Left ventricle myocardium superior (tissue), 1 donor: ENCODE results near the gene GPHB5. TPM values are rescaled to one million over a fixed set of nuclear protein-coding genes. Genes with fewer than 3 reads are reported as not detected.

Source experiments
- ATAC-seq: fragments of 200-7000 bp; cut with Tn5 transposase; one replicate; pipeline ENCODE4 v1.9.1; 2020; ENCODE audit warnings: mild to moderate bottlenecking, moderate library complexity
- DNase-seq: peaks from one replicate; pipeline ENCODE4 v3.0.0-alpha.2; 2020
- intact Hi-C: fragments of 100-400 bp; cut with micrococcal nuclease; formaldehyde crosslinking; loops from one replicate; pipeline ENCODE4 v1.11.0; 2022
- total RNA-seq: library from RNA; stranded (reverse); fragmentation: NEBNext Ultra II Directional; extraction: Animal tissue kit (Norgen Biotek cat#: 25700); gene quantifications from one replicate; pipeline ENCODE4 v1.2.1, GENCODE V29; 2021
- donor health status: DM: no; HTN: yes; CAD: no; lungs with severe emphysema.

The GPHB5 gene
- total RNA-seq, 1 donor from 2014 or later: not detected

- ATAC-seq: peak; percentile 6
These were observed 45.6 kb downstream of the GPHB5 start for GRCh38 chr14:63273129-63273528.

DNA sequence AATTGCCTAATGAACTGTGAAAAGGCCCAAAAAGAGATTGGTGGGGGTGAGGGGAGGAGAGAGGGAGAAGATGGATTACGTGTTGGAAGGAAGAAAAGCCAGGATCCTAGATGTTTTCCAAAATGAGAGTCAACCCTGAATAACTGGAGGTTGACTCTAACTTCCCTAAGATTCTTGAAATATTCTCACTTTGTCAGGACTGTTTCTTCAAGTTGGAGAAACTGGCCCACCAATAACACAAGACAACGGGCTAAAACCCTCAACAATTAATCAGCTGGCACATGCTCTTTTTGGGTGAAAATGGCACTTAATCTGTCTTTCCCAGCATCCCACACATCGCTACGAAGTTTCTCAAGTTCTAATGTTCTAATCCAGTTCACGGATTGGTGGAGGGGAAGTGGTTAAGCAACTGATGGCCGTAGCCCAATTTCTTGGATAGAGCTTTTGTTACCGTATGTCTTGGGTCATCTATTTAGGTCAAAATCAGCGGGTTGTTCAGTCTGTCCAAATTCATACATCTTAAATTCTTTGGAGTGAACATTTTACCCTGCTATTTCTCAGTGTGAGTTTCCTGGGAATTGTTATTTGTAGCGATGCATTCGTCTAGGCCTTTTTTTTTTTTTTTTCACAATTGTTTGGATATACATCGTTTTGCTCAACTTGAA lies 49.0 kb downstream of the GPHB5 start:
- ATAC-seq (no peak), DNase-seq (no peak)
- intact Hi-C loops: no loop called here

More at GRCh38 chr14:63273129-63273528, 45.6 kb downstream of the GPHB5 start:
- no peak for DNase-seq
- intact Hi-C loops: no loop called here

DNA sequence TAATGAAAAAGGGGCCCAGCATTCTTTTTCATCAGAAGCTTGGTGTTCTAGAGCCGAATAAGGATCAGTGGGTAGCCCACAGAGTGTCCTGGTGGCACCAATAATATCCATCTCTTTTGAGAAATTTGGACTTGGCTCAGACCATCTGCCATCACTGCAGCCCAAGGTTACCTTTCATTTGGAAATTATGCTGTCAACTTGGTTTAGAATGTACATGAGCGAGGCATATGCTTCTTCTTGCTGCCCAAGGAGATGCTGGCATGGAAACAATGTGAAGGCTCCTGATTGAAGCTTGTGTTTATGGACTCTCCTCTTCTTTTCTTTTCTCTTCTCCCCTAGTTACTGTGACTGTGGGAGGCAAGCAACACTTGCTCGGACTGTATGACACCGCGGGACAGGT lies 50.0 kb downstream of the GPHB5 start:
- DNase-seq: no peak
- intact Hi-C loops: no loop called here
- ATAC-seq: no peak

DNA sequence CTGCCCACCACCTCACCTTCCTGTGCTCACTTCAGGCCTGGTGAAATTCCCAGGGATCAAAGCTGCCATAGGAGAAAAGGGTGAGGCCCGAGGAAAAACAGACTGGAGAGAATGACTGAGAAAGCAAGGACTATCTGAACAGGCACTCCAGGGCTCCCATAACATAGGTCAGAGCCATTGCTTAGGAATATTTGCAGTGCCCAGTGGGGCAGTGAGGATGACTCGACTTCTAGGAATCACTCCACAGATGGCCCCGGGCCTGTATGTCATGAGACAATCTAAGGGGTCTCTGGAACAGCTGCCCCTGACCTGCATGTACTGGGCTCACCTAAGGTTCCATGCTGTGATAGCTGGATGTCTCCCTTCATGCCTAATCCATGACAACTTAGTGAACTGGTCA lies 51.6 kb downstream of the GPHB5 start:
- intact Hi-C loops: no loop called here
- no peak for DNase-seq
- ATAC-seq: no peak

GRCh38 chr14:63266106-63266505 lies 52.6 kb downstream of the GPHB5 start:
- ATAC-seq: no peak
- intact Hi-C loops: no loop called here
- DNase-seq: no peak

Other genes starting within 250 kb of the GPHB5 start
- gene RHOJ, start 114.5 kb downstream of the GPHB5 start, total RNA-seq: 13.3 TPM
- 36.9 TPM for gene PPP2R5E, start 224.4 kb upstream of the GPHB5 start, total RNA-seq